Neural cell (in vitro differentiated cells): ENCODE measurements around the gene PTPRN2. TPM values are rescaled to one million over a fixed set of nuclear protein-coding genes. Genes with fewer than 3 reads are reported as not detected.

Experiments used
- H2AFZ ChIP-seq: fragments of 200-600, 300-800 bp; sonication (generic), shearing (Covaris generic); 2 replicates; pipeline ENCODE4 v1.6.0; 2014; ENCODE audit warnings: low read depth, mild to moderate bottlenecking, antibody characterized with exemption, low read length, moderate library complexity
- H3F3A ChIP-seq: fragments of 200-600 bp; shearing (Covaris generic); 2 replicates; pipeline ENCODE4 v1.6.1; 2016; ENCODE audit warnings: mild to moderate bottlenecking, moderate library complexity, mixed read lengths, antibody characterized with exemption, low read length; ENCODE audit not compliant: insufficient read depth, poor library complexity, severe bottlenecking
- H3K27ac ChIP-seq: fragments of 200-600, 300-800 bp; sonication (generic), shearing (Covaris generic); 2 replicates; pipeline ENCODE4 v1.5.1; 2014; ENCODE audit warnings: mild to moderate bottlenecking, low read length, moderate library complexity
- H3K27me3 ChIP-seq: fragments of 300-800, 200-600 bp; sonication (generic), shearing (Covaris generic); 2 replicates; pipeline ENCODE4 v1.6.0; 2014; ENCODE audit warnings: mild to moderate bottlenecking, low read depth, low read length, moderate library complexity; ENCODE audit not compliant: insufficient read depth
- H3K36me3 ChIP-seq: fragments of 300-800, 200-600 bp; sonication (generic), shearing (Covaris generic); 2 replicates; pipeline ENCODE4 v1.5.1; 2014; ENCODE audit warnings: mild to moderate bottlenecking, antibody characterized with exemption, low read length, moderate library complexity; ENCODE audit not compliant: insufficient read depth
- H3K4me2 ChIP-seq: fragments of 300-800, 200-600 bp; sonication (generic), shearing (Covaris generic); 2 replicates; pipeline ENCODE4 v1.6.0; 2014; ENCODE audit warnings: mild to moderate bottlenecking, low read length
- H3K4me3 ChIP-seq: fragments of 300-800, 200-600 bp; sonication (generic), shearing (Covaris generic); 2 replicates; pipeline ENCODE4 v1.5.1; 2014; ENCODE audit warnings: mild to moderate bottlenecking, low read length, moderate library complexity
- H3K79me2 ChIP-seq: fragments of 200-600 bp; shearing (Covaris generic); replicated peaks from 2 replicates; pipeline ENCODE4 v1.6.0; 2014; ENCODE audit warnings: mild to moderate bottlenecking, low read length, moderate library complexity; ENCODE audit not compliant: insufficient read depth
- H3K9ac ChIP-seq: fragments of 300-800, 200-600 bp; sonication (generic), shearing (Covaris generic); 2 replicates; pipeline ENCODE4 v1.6.1; 2016; ENCODE audit warnings: mild to moderate bottlenecking, low read length, mixed read lengths
- H3K9me2 ChIP-seq: fragments of 200-600 bp; shearing (Covaris generic); 2 replicates; pipeline ENCODE4 v1.6.1; 2016; ENCODE audit warnings: mild to moderate bottlenecking, low read length, mixed read lengths; ENCODE audit not compliant: insufficient read depth
- H3K9me3 ChIP-seq: fragments of 200-600, 300-800 bp; sonication (generic), shearing (Covaris generic); 2 replicates; pipeline ENCODE4 v1.6.1; 2016; ENCODE audit warnings: mild to moderate bottlenecking, mixed run types, low read length, moderate library complexity, mixed read lengths
- H4K20me1 ChIP-seq: fragments of 200-600 bp; shearing (Covaris generic); 2 replicates; pipeline ENCODE4 v1.6.1; 2016; ENCODE audit warnings: mild to moderate bottlenecking, mixed run types; ENCODE audit not compliant: insufficient read depth
- CTCF ChIP-seq: fragments of 450-650 bp; IDR thresholded peaks from 2 replicates; pipeline ENCODE4 v1.5.1; 2014; ENCODE audit warnings: antibody characterized with exemption, mild to moderate bottlenecking, moderate library complexity; ENCODE audit not compliant: poor library complexity, severe bottlenecking
- EP300 ChIP-seq: fragments of 450-650 bp; conservative IDR thresholded peaks from 2 replicates; pipeline ENCODE4 v1.6.1; 2014; ENCODE audit warnings: antibody characterized with exemption, mild to moderate bottlenecking, moderate library complexity; ENCODE audit not compliant: poor library complexity, severe bottlenecking
- EZH2 ChIP-seq: fragments of 200-600, 300-800 bp; shearing (Covaris generic), sonication (generic); IDR thresholded peaks from 2 replicates; pipeline ENCODE4 v1.6.1; 2014; ENCODE audit warnings: antibody characterized with exemption, low read length, borderline replicate concordance, mild to moderate bottlenecking; ENCODE audit not compliant: insufficient read depth, poor library complexity, severe bottlenecking
- MXI1 ChIP-seq: fragments of 450-650 bp; conservative IDR thresholded peaks from 2 replicates; pipeline ENCODE4 v1.6.1; 2014; ENCODE audit warnings: antibody characterized with exemption, mild to moderate bottlenecking; ENCODE audit not compliant: poor library complexity, severe bottlenecking
- POLR2AphosphoS5 ChIP-seq: IDR thresholded peaks from 2 replicates; pipeline ENCODE4 v1.6.1; 2012
- RAD21 ChIP-seq: fragments of 450-650 bp; conservative IDR thresholded peaks from 2 replicates; pipeline ENCODE4 v1.6.1; 2014; ENCODE audit warnings: antibody characterized with exemption, mild to moderate bottlenecking, moderate library complexity
- REST ChIP-seq: IDR thresholded peaks from 2 replicates; pipeline ENCODE4 v1.6.1; 2012; ENCODE audit warnings: borderline replicate concordance
- SMC3 ChIP-seq: fragments of 450-650 bp; conservative IDR thresholded peaks from 2 replicates; pipeline ENCODE4 v1.6.1; 2014; ENCODE audit warnings: antibody characterized with exemption, mild to moderate bottlenecking, moderate library complexity; ENCODE audit not compliant: poor library complexity
- TAF1 ChIP-seq: IDR thresholded peaks from 2 replicates; pipeline ENCODE4 v1.6.1; 2012; ENCODE audit warnings: low read depth
- polyA plus RNA-seq: library from polyadenylated mRNA; depleted of rRNA; stranded (reverse); fragments of >200 nt; gene quantifications from 2 replicates; pipeline ENCODE4 v1.2.3, GENCODE V29; 2014

The PTPRN2 gene
- polyA plus RNA-seq, 1 donor from 2014 or later: 31.0 TPM

- Histone ChIP-seq H3K9me2 (no peaks in the 10 kb centered on the region), H3K9ac (no peak overlapping the region), H3K27me3 (peaks cover 20% of the 10 kb centered on the region), H2AFZ (no peak overlapping the region), H3K36me3 (no peaks in the 10 kb centered on the region), H3K4me2 (no peak overlapping the region), H4K20me1 (no peaks in the 10 kb centered on the region), H3K79me2 (peaks cover 2% of the 10 kb centered on the region), H3K4me3 (no peak overlapping the region), H3K9me3 (no peaks in the 10 kb centered on the region), H3K27ac (no peak overlapping the region), H3F3A (peaks cover 3% of the 10 kb centered on the region)
- TF ChIP-seq EZH2 (no peak), TAF1 (no peak), REST (no peak), RAD21 (no peak), SMC3 (no peak), EP300 (no peak), MXI1 (no peak), CTCF (no peak), POLR2AphosphoS5 (no peak)
These were observed 2.5 kb upstream of the PTPRN2 start for GRCh38 chr7:158590181-158590530.

GRCh38 chr7:158589653-158590052, 2.0 kb upstream of the PTPRN2 start:
- Histone ChIP-seq H3K9me2 (no peaks in the 10 kb centered on the region), H3K27me3 (peaks cover 20% of the 10 kb centered on the region), H3K4me2 (no peak overlapping the region), H4K20me1 (no peaks in the 10 kb centered on the region), H3K4me3 (no peak overlapping the region), H3K36me3 (no peaks in the 10 kb centered on the region), H2AFZ (no peak overlapping the region), H3K9me3 (no peaks in the 10 kb centered on the region), H3K9ac (no peak overlapping the region), H3F3A (no peaks in the 10 kb centered on the region), H3K79me2 (peaks cover 3% of the 10 kb centered on the region), H3K27ac (no peak overlapping the region)
- TF ChIP-seq MXI1 (no peak), EZH2 (no peak), CTCF (no peak), POLR2AphosphoS5 (no peak), EP300 (no peak), REST (no peak), TAF1 (no peak), RAD21 (no peak), SMC3 (no peak)
